Measurements from ENCODE around the gene PAX2.

Gene PAX2

DNA sequence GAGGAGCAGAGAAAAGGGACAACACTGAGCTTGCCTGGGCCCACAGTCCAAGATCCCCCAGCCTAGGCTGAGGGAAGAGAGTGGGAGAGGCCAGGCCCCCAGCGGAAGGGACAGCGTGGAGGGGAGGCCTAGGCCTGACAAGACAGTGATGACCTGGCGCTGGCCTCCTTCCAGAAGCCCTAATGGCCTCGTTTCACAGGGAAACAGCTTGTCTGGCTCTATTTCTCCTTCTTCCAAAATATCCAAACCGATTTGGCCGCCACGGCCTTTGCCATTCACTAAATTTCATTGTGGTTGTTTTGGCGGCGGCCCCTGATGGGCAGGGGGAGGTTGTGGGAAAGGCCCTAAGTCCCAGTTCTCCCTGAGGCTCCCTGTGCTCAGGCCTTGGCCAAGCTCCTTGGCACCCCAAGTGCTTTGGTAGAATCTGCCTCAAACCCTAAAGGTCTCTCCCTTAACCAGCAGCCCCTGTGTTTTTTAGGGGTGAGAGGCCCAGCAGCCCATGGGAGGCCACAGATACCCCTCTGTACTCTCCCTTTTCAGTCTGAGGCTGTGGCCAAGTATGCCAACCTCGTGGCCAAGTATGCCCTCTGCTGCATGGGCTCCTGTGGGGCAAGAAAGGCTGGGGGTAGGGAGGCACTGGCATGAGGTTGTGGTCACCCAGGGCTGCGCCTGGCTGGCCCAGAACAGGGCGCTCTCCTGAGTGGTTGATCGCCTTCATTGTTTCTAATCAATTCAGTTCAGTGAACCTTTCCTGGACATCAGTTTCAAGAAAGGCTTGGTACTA lies 37.3 kb downstream of the PAX2 start:
- DNase-seq (ENCODE audit: extremely low spot score) = no peak
- CTCF ChIA-PET = interaction anchor here (0.8 to 0.9 kb wide), 2 partner anchors 13 to 22 kb away, joined by 3 to 4 read pairs; no protein-coding TSS in a partner anchor
- TF ChIP-seq, protein P1, sequence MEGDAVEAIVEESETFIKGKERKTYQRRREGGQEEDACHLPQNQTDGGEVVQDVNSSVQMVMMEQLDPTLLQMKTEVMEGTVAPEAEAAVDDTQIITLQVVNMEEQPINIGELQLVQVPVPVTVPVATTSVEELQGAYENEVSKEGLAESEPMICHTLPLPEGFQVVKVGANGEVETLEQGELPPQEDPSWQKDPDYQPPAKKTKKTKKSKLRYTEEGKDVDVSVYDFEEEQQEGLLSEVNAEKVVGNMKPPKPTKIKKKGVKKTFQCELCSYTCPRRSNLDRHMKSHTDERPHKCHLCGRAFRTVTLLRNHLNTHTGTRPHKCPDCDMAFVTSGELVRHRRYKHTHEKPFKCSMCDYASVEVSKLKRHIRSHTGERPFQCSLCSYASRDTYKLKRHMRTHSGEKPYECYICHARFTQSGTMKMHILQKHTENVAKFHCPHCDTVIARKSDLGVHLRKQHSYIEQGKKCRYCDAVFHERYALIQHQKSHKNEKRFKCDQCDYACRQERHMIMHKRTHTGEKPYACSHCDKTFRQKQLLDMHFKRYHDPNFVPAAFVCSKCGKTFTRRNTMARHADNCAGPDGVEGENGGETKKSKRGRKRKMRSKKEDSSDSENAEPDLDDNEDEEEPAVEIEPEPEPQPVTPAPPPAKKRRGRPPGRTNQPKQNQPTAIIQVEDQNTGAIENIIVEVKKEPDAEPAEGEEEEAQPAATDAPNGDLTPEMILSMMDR (IDR thresholded peaks at IDR 0.05; ENCODE audit: control extremely low read depth, extremely low read depth, low read depth, missing control alignments) = no peak
- POLR2A ChIA-PET = no interaction called here

DNA sequence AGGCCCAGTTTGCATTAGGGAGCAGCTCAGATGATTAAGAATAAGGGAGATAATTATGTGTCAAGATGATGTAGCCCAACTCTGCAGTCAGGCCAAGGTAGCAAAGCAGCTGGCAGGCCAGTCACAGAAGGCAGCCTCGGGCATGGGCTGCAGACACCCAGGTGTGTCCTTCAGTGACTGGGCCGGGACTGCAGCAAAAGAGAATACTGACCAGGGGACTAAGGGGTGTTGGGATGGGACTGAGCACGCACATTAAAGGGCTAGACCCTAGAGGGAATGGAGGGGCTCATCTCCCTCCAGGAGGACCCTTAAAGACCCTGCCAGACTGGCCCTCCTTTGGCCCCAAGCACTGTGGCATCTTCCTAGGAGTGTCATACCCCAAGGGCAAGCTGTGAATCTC lies 38.7 kb downstream of the PAX2 start:
- POLR2A ChIA-PET = no interaction called here
- CTCF ChIA-PET = interaction anchor here (1.3 kb wide), 1 partner anchor 18 kb away, joined by 3 read pairs; no protein-coding TSS in a partner anchor
- DNase-seq (ENCODE audit: extremely low spot score) = no peak
- TF ChIP-seq, protein P1 (IDR thresholded peaks at IDR 0.05; ENCODE audit: control extremely low read depth, extremely low read depth, low read depth, missing control alignments) = no peak

DNA sequence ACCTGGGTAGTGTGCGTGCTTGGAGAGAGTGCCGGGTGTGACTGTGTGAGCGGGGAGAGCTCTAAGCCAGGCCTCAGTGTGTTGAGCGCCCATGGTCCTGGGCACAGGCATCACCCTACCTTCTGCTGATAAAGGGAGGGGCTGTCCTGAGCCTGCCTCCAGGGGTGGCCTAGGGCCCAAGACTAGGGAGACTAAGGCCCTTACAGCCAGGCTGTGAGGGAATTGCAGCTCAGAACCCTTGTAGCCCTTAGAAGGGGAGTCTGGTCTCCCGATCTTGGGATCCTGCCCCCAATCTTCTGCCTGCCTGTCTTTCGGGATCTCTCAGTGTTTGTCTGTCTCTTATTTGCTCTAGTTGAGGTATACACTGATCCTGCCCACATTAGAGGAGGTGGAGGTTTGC lies 41.2 kb downstream of the PAX2 start:
- POLR2A ChIA-PET = no interaction called here

DNA sequence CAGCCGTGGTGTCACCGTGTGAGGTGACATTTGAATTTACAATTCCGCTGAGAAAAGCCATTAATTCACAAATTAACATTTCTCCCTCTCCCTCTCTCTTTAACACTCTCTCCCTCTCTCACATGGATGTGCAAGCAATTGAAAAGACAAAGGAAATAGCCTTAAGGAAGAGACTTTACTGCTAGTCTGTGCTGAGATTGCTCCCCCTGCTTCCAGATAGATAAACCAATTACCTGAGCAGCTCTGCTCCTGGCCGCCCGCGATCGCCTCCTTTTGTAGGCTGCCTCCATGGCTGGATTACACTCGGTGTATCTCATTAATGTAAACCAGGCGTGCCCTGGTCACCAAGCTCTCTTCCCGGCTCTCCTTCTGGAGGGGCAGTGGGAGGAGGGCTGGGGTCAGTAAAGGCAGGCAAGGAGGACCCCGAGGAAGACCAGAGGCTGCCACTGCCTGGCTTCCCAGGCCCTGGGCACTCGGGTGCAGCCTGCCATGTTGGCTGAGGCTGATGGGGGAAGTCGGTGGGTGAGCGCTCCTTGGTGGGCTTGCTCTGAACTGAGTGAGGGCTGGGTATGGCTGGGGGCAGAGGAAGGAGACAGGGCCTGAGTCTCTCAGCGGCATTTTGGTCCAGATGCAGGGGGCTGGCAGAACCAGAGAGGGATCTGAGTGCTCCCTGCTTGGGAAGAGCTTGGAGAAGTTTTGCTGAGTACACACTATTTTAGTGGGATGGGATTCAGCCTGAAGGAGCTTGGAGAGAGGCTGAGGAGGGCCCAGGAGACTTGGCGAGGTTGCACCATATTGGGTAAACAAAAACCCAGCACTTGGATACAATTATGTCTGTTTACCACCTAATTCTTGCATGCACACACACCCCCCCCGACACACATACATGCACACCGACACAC lies 42.9 kb downstream of the PAX2 start:
- ChIA-PET POLR2A (no interaction called here), CTCF (no interaction called here)
- TF ChIP-seq, protein P1 (IDR thresholded peaks at IDR 0.05; ENCODE audit: control extremely low read depth, extremely low read depth, low read depth, missing control alignments) = no peak
- no peak for DNase-seq (ENCODE audit: extremely low spot score)

More for the DNA sequence above, 41.2 kb downstream of the PAX2 start:
- CTCF ChIA-PET = no interaction called here
- TF ChIP-seq, protein P1 (IDR thresholded peaks at IDR 0.05; ENCODE audit: control extremely low read depth, extremely low read depth, low read depth, missing control alignments) = no peak
- DNase-seq (ENCODE audit: extremely low spot score) = no peak

DNA sequence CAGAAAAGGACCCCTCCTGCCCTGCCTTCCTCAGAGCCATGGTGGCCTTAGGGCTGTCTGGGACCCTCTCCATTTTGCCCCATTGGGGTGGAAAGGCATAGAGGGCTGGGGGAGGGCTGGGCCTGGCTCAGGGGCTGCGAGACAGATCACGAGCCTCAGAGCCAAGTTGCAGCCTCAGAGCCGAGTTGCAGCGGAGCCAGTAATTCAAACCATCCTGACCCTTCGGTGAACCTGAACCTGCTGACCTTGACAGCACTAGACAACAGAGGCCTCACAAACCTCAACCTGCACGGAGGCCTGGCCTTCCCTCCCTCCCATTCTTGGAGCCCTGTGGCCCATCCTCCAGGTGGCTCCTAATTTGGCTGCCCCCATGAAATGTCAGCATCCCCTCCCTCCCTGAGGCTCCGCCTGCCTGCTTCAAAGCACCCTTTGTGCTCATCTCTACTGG lies 45.4 kb downstream of the PAX2 start:
- CTCF ChIA-PET = no interaction called here
- DNase-seq (ENCODE audit: extremely low spot score) = no peak
- TF ChIP-seq, protein P1 (IDR thresholded peaks at IDR 0.05; ENCODE audit: control extremely low read depth, extremely low read depth, low read depth, missing control alignments) = no peak
- POLR2A ChIA-PET = no interaction called here

DNA sequence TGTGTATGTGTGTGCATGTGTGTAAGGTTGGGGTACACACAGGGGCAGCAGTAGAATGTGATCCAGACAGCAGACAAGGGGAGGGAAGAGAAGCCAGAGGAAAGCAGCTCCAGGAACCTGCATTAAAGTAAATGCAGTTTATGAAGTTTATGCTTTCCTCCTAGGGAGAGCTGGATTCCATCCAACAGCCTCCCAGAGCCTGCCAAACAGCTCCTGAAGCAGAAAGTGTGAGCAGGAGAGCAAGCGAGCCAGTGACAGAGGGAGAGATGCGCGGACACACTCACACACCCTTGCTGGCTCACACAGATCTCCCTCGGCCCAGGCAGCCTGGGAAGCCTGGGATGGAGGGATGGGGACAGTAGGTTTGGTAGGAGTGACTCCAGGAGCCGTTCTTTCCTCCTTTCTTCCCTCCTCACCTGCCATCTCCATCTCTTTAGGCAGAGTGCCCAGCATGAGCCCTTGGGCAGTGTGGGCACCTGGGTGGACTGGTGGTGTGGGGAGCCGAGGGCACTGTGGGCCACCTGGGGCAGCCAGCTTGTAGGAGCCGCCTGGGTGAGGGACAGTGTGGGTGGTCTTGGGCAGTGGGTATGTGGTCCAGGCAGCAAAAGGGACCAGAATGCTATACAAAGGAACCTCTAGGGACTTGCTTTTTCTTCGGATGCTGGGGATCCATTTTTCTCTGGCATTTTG lies 46.1 kb downstream of the PAX2 start:
- ChIA-PET CTCF (no interaction called here), POLR2A (no interaction called here)
- TF ChIP-seq, protein P1 (IDR thresholded peaks at IDR 0.05; ENCODE audit: control extremely low read depth, extremely low read depth, low read depth, missing control alignments) = no peak
- no peak for DNase-seq (ENCODE audit: extremely low spot score)
